OCI-LY1 (cell line): ENCODE results near the gene C6orf52.

Experiments used
- H2AFZ ChIP-seq: fragments of 200-600 bp; sonication (generic), shearing (Covaris generic); 2 replicates; pipeline ENCODE4 v1.6.0; 2014; ENCODE audit warnings: antibody characterized with exemption, mild to moderate bottlenecking, low read length
- H3F3A ChIP-seq: fragments of 200-600 bp; sonication (generic), shearing (Covaris generic); 2 replicates; pipeline ENCODE4 v1.6.0; 2014; ENCODE audit warnings: mild to moderate bottlenecking, antibody characterized with exemption, low read length, moderate library complexity; ENCODE audit not compliant: insufficient read depth
- H3K27ac ChIP-seq: fragments of 200-600 bp; sonication (generic); 2 replicates; pipeline ENCODE4 v1.5.1; 2014; ENCODE audit warnings: low read length, mixed run types, mild to moderate bottlenecking, low read depth; ENCODE audit not compliant: poor library complexity, severe bottlenecking
- H3K27me3 ChIP-seq: fragments of 200-600 bp; sonication (generic); 2 replicates; pipeline ENCODE4 v1.6.0; 2014; ENCODE audit warnings: antibody characterized with exemption, mild to moderate bottlenecking, low read length, moderate library complexity; ENCODE audit not compliant: insufficient read depth
- H3K36me3 ChIP-seq: fragments of 200-600 bp; sonication (generic); 2 replicates; pipeline ENCODE4 v1.6.1; 2014; ENCODE audit warnings: mild to moderate bottlenecking, antibody characterized with exemption, low read length, moderate library complexity, mixed read lengths; ENCODE audit not compliant: insufficient read depth
- H3K4me1 ChIP-seq: fragments of 200-600 bp; sonication (generic); 2 replicates; pipeline ENCODE4 v1.5.1; 2014; ENCODE audit warnings: mild to moderate bottlenecking, low read length, moderate library complexity; ENCODE audit not compliant: insufficient read depth, severe bottlenecking
- H3K4me2 ChIP-seq: fragments of 200-600 bp; sonication (generic), shearing (Covaris generic); 2 replicates; pipeline ENCODE4 v1.6.1; 2014; ENCODE audit warnings: low read length
- H3K4me3 ChIP-seq: fragments of 200-600 bp; sonication (generic); 2 replicates; pipeline ENCODE4 v1.5.1; 2014; ENCODE audit warnings: low read length, low read depth, mild to moderate bottlenecking, mixed read lengths; ENCODE audit not compliant: poor library complexity, severe bottlenecking
- H3K79me2 ChIP-seq: fragments of 200-600 bp; shearing (Covaris generic); 2 replicates; pipeline ENCODE4 v1.6.1; 2016; ENCODE audit warnings: mixed run types, low read length, mixed read lengths; ENCODE audit not compliant: insufficient read depth
- H3K9ac ChIP-seq: fragments of 200-600 bp; sonication (generic), shearing (Covaris generic); 2 replicates; pipeline ENCODE4 v1.6.1; 2014; ENCODE audit warnings: mild to moderate bottlenecking, low read length, mixed read lengths
- H3K9me2 ChIP-seq: fragments of 200-600 bp; sonication (generic), shearing (Covaris generic); 2 replicates; pipeline ENCODE4 v1.6.1; 2014; ENCODE audit warnings: low read depth, mild to moderate bottlenecking, low read length, mixed read lengths
- H3K9me3 ChIP-seq: fragments of 200-600 bp; shearing (Covaris generic); 2 replicates; pipeline ENCODE4 v1.6.1; 2014; ENCODE audit warnings: low read length, mixed read lengths
- H4K20me1 ChIP-seq: fragments of 200-600 bp; sonication (generic), shearing (Covaris generic); 2 replicates; pipeline ENCODE4 v1.6.0; 2016; ENCODE audit warnings: mild to moderate bottlenecking, low read length; ENCODE audit not compliant: insufficient read depth
- CTCF ChIP-seq: fragments of 200-600 bp; sonication (generic), shearing (Covaris generic); IDR thresholded peaks from 2 replicates; pipeline ENCODE4 v1.5.1; 2017; ENCODE audit warnings: mild to moderate bottlenecking, antibody characterized with exemption, low read length, moderate library complexity, mixed read lengths
- EZH2 ChIP-seq: fragments of 200-600 bp; sonication (generic), shearing (Covaris generic); IDR thresholded peaks from 2 replicates; pipeline ENCODE4 v1.8.0; 2017; ENCODE audit warnings: borderline replicate concordance, mixed run types, mild to moderate bottlenecking, antibody characterized with exemption, low read length, moderate library complexity, mixed read lengths

The C6orf52 gene

GRCh38 chr6:10643201-10643651, 51.2 kb downstream of the C6orf52 start:
- Histone ChIP-seq H3K4me3 (no peak overlapping the region), H3K79me2 (no peaks in the 10 kb centered on the region), H3F3A (no peaks in the 10 kb centered on the region), H2AFZ (no peak overlapping the region), H3K4me1 (peaks cover 17% of the 10 kb centered on the region), H3K9me3 (peaks cover 3% of the 10 kb centered on the region; the same call in 1 of the 2 replicates), H3K9me2 (no peaks in the 10 kb centered on the region), H4K20me1 (no peaks in the 10 kb centered on the region), H3K4me2 (peak overlapping the region; percentile 47), H3K36me3 (no peaks in the 10 kb centered on the region), H3K27ac (peak overlapping the region; percentile 16), H3K27me3 (no peaks in the 10 kb centered on the region; the same call in 1 of the 2 replicates), H3K9ac (no peak overlapping the region)
- no peak for TF ChIP-seq EZH2
- TF ChIP-seq CTCF = no peak

- no peaks in the 10 kb centered on the region for H4K20me1 ChIP-seq
- no peak overlapping the region for H2AFZ ChIP-seq
- H3K27ac ChIP-seq = no peak overlapping the region
- no peak overlapping the region for H3K4me3 ChIP-seq
- H3F3A ChIP-seq = no peaks in the 10 kb centered on the region
- H3K36me3 ChIP-seq = no peaks in the 10 kb centered on the region
- peaks cover 17% of the 10 kb centered on the region for H3K4me1 ChIP-seq
- no peaks in the 10 kb centered on the region for H3K79me2 ChIP-seq
- no peak overlapping the region for H3K9ac ChIP-seq
- H3K4me2 ChIP-seq = no peak overlapping the region
- peaks cover 3% of the 10 kb centered on the region; the same call in 1 of the 2 replicates for H3K9me3 ChIP-seq
- no peaks in the 10 kb centered on the region for H3K9me2 ChIP-seq
- TF ChIP-seq EZH2 = no peak
- no peak for TF ChIP-seq CTCF
- H3K27me3 ChIP-seq = no peaks in the 10 kb centered on the region; the same call in 1 of the 2 replicates
Observed at GRCh38 chr6:10641528-10641927, 52.9 kb downstream of the C6orf52 start.

GRCh38 chr6:10640412-10640811, 54.0 kb downstream of the C6orf52 start:
- no peaks in the 10 kb centered on the region for H4K20me1 ChIP-seq
- no peaks in the 10 kb centered on the region for H3K9me2 ChIP-seq
- H3F3A ChIP-seq = no peaks in the 10 kb centered on the region
- H3K27me3 ChIP-seq = no peaks in the 10 kb centered on the region
- H3K9ac ChIP-seq = no peak overlapping the region
- no peaks in the 10 kb centered on the region for H3K79me2 ChIP-seq
- H3K4me3 ChIP-seq = no peak overlapping the region
- peaks cover 17% of the 10 kb centered on the region for H3K4me1 ChIP-seq
- no peak for TF ChIP-seq EZH2
- TF ChIP-seq CTCF = no peak
- H3K9me3 ChIP-seq = peaks cover 3% of the 10 kb centered on the region; the same call in 1 of the 2 replicates
- no peaks in the 10 kb centered on the region for H3K36me3 ChIP-seq
- H3K27ac ChIP-seq = no peak overlapping the region
- no peak overlapping the region for H2AFZ ChIP-seq
- H3K4me2 ChIP-seq = no peak overlapping the region
